Ishikawa (cell line): ENCODE results near the gene REV1.

Source experiments
- CEBPB ChIP-seq: IDR thresholded peaks from 2 replicates; pipeline ENCODE4 v1.6.1; 2012
- CREB1 ChIP-seq: IDR thresholded peaks from 2 replicates; pipeline ENCODE4 v1.6.1; 2012; ENCODE audit warnings: low read depth
- EGR1 ChIP-seq: IDR thresholded peaks from 2 replicates; pipeline ENCODE4 v1.6.1; 2012
- EP300 ChIP-seq: IDR thresholded peaks from 2 replicates; pipeline ENCODE4 v1.6.1; 2012; ENCODE audit warnings: borderline replicate concordance
- FOXM1 ChIP-seq: IDR thresholded peaks from 2 replicates; pipeline ENCODE4 v1.6.1; 2012; ENCODE audit warnings: low read depth, borderline replicate concordance
- NFIC ChIP-seq: IDR thresholded peaks from 2 replicates; pipeline ENCODE4 v1.6.1; 2012
- RAD21 ChIP-seq: IDR thresholded peaks from 2 replicates; pipeline ENCODE4 v1.6.1; 2012; ENCODE audit warnings: low read depth
- REST ChIP-seq: IDR thresholded peaks from 2 replicates; pipeline ENCODE4 v1.6.1; 2012; ENCODE audit warnings: low read depth, mild to moderate bottlenecking
- TAF1 ChIP-seq: IDR thresholded peaks from 2 replicates; pipeline ENCODE4 v1.6.1; 2012; ENCODE audit warnings: low read depth, mild to moderate bottlenecking
- TCF12 ChIP-seq: IDR thresholded peaks from 2 replicates; pipeline ENCODE4 v1.6.1; 2012; ENCODE audit warnings: low read depth
- TEAD4 ChIP-seq: IDR thresholded peaks from 2 replicates; pipeline ENCODE4 v1.6.1; 2012
- YY1 ChIP-seq: IDR thresholded peaks from 2 replicates; pipeline ENCODE4 v1.6.1; 2012; ENCODE audit warnings: low read depth
- ZBTB7A ChIP-seq: IDR thresholded peaks from 2 replicates; pipeline ENCODE4 v1.6.1; 2012; ENCODE audit warnings: low read depth
- TF ChIP-seq, protein P1 (sequence below): IDR thresholded peaks from 2 replicates; pipeline ENCODE4 v1.6.1; 2012
- TF ChIP-seq, protein P2 (sequence below): IDR thresholded peaks from 2 replicates; pipeline ENCODE4 v1.6.1; 2012

The REV1 gene

GRCh38 chr2:99512181-99512591 lies 22.4 kb upstream of the REV1 start:
- no peak for TF ChIP-seq EP300
- no peak for TF ChIP-seq CEBPB
- TF ChIP-seq EGR1: no peak
- no peak for TF ChIP-seq ZBTB7A
- TF ChIP-seq RAD21: no peak
- no peak for TF ChIP-seq TEAD4
- TF ChIP-seq NFIC: no peak
- no peak for TF ChIP-seq YY1
- no peak for TF ChIP-seq REST
- no peak for TF ChIP-seq TCF12
- TF ChIP-seq CREB1: no peak
- TF ChIP-seq TAF1: no peak
- TF ChIP-seq, protein P1, sequence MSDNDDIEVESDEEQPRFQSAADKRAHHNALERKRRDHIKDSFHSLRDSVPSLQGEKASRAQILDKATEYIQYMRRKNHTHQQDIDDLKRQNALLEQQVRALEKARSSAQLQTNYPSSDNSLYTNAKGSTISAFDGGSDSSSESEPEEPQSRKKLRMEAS: no peak
- TF ChIP-seq, protein P2, sequence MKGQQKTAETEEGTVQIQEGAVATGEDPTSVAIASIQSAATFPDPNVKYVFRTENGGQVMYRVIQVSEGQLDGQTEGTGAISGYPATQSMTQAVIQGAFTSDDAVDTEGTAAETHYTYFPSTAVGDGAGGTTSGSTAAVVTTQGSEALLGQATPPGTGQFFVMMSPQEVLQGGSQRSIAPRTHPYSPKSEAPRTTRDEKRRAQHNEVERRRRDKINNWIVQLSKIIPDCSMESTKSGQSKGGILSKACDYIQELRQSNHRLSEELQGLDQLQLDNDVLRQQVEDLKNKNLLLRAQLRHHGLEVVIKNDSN: no peak
- TF ChIP-seq FOXM1: no peak

- TF ChIP-seq FOXM1: no peak
- TF ChIP-seq CREB1: no peak
Measured at GRCh38 chr2:99509387-99509786, 19.6 kb upstream of the REV1 start.

GRCh38 chr2:99507937-99508818 lies 18.4 kb upstream of the REV1 start:
- TF ChIP-seq YY1: no peak
- TF ChIP-seq NFIC: no peak

DNA sequence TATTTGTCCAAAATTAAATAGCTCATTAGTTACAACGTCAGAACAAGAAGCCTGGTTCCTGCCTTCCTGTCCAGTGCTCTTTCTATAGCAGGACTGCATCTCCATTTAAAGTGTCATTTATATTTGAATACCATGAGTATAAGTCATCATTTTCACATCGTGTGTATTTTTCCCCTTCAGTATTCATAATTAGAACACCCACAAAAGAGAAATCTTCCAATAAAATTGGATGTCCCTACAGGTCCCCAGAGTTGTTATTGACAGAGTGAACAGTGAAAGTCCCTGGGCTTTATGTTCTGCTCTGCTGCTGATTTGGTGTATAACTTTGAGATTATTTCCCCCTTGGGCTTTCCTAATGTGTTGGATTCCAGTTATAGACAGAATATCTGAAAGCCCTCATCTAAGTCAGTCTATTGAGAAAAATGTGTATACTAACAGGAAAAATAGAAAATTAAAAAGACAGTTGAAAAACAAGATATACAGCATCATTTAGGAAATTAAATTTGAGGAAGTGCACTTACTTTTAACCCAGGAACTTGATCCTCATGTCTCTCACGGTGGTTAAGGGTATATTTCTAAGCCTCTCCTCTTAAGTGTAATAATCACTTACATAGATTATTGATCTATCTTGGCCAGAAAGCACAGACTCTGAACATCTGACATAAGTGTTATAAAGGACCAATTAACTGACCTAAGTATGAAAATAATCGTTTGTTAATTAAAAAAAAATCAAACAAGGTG lies 15.2 kb upstream of the REV1 start:
- TF ChIP-seq RAD21: no peak
- no peak for TF ChIP-seq REST
- TF ChIP-seq FOXM1: no peak
- no peak for TF ChIP-seq CEBPB
- TF ChIP-seq CREB1: no peak
- TF ChIP-seq, protein P2: no peak
- TF ChIP-seq, protein P1: no peak
- no peak for TF ChIP-seq TEAD4
- no peak for TF ChIP-seq EGR1
- TF ChIP-seq NFIC: no peak

DNA sequence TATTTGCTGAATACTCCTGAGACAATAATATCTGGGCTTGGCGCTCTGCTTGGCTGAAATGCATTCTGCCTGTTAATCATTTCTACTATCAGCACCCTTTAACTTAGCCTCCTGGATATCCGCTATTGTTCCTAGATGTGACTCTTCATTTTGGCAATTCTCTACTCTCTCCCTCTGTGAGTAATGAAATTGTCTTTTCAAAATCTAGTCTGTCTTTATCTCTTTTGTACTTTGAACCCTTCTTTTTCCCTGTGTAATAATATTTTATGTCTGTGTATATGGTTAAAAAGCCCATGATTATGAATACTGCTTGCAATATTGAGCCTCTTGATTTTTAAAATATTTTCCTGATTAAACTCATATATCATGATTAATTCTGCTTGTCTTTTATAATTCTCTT lies 6.2 kb upstream of the REV1 start:
- TF ChIP-seq, protein P2: no peak
- no peak for TF ChIP-seq RAD21
- no peak for TF ChIP-seq TAF1
- TF ChIP-seq REST: no peak
- no peak for TF ChIP-seq TEAD4
- no peak for TF ChIP-seq ZBTB7A
- TF ChIP-seq YY1: no peak
- no peak for TF ChIP-seq TCF12
- TF ChIP-seq CEBPB: no peak
- no peak for TF ChIP-seq EP300
- no peak for TF ChIP-seq FOXM1
- TF ChIP-seq EGR1: no peak
- TF ChIP-seq NFIC: no peak
- TF ChIP-seq, protein P1: no peak
- TF ChIP-seq CREB1: no peak
